Neural cell (in vitro differentiated cells): ENCODE data around the gene CPT2. TPM values are rescaled to one million over a fixed set of nuclear protein-coding genes. Genes with fewer than 3 reads are reported as not detected.

Experiments
- H2AFZ ChIP-seq: fragments of 200-600, 300-800 bp; sonication (generic), shearing (Covaris generic); 2 replicates; pipeline ENCODE4 v1.6.0; 2014; ENCODE audit warnings: low read depth, mild to moderate bottlenecking, antibody characterized with exemption, low read length, moderate library complexity
- H3F3A ChIP-seq: fragments of 200-600 bp; shearing (Covaris generic); 2 replicates; pipeline ENCODE4 v1.6.1; 2016; ENCODE audit warnings: mild to moderate bottlenecking, moderate library complexity, mixed read lengths, antibody characterized with exemption, low read length; ENCODE audit not compliant: insufficient read depth, poor library complexity, severe bottlenecking
- H3K27ac ChIP-seq: fragments of 200-600, 300-800 bp; sonication (generic), shearing (Covaris generic); 2 replicates; pipeline ENCODE4 v1.5.1; 2014; ENCODE audit warnings: mild to moderate bottlenecking, low read length, moderate library complexity
- H3K27me3 ChIP-seq: fragments of 300-800, 200-600 bp; sonication (generic), shearing (Covaris generic); 2 replicates; pipeline ENCODE4 v1.6.0; 2014; ENCODE audit warnings: mild to moderate bottlenecking, low read depth, low read length, moderate library complexity; ENCODE audit not compliant: insufficient read depth
- H3K36me3 ChIP-seq: fragments of 300-800, 200-600 bp; sonication (generic), shearing (Covaris generic); 2 replicates; pipeline ENCODE4 v1.5.1; 2014; ENCODE audit warnings: mild to moderate bottlenecking, antibody characterized with exemption, low read length, moderate library complexity; ENCODE audit not compliant: insufficient read depth
- H3K4me2 ChIP-seq: fragments of 300-800, 200-600 bp; sonication (generic), shearing (Covaris generic); 2 replicates; pipeline ENCODE4 v1.6.0; 2014; ENCODE audit warnings: mild to moderate bottlenecking, low read length
- H3K4me3 ChIP-seq: fragments of 300-800, 200-600 bp; sonication (generic), shearing (Covaris generic); 2 replicates; pipeline ENCODE4 v1.5.1; 2014; ENCODE audit warnings: mild to moderate bottlenecking, low read length, moderate library complexity
- H3K79me2 ChIP-seq: fragments of 200-600 bp; shearing (Covaris generic); replicated peaks from 2 replicates; pipeline ENCODE4 v1.6.0; 2014; ENCODE audit warnings: mild to moderate bottlenecking, low read length, moderate library complexity; ENCODE audit not compliant: insufficient read depth
- H3K9ac ChIP-seq: fragments of 300-800, 200-600 bp; sonication (generic), shearing (Covaris generic); 2 replicates; pipeline ENCODE4 v1.6.1; 2016; ENCODE audit warnings: mild to moderate bottlenecking, low read length, mixed read lengths
- H3K9me2 ChIP-seq: fragments of 200-600 bp; shearing (Covaris generic); 2 replicates; pipeline ENCODE4 v1.6.1; 2016; ENCODE audit warnings: mild to moderate bottlenecking, low read length, mixed read lengths; ENCODE audit not compliant: insufficient read depth
- H3K9me3 ChIP-seq: fragments of 200-600, 300-800 bp; sonication (generic), shearing (Covaris generic); 2 replicates; pipeline ENCODE4 v1.6.1; 2016; ENCODE audit warnings: mild to moderate bottlenecking, mixed run types, low read length, moderate library complexity, mixed read lengths
- H4K20me1 ChIP-seq: fragments of 200-600 bp; shearing (Covaris generic); 2 replicates; pipeline ENCODE4 v1.6.1; 2016; ENCODE audit warnings: mild to moderate bottlenecking, mixed run types; ENCODE audit not compliant: insufficient read depth
- CTCF ChIP-seq: fragments of 450-650 bp; IDR thresholded peaks from 2 replicates; pipeline ENCODE4 v1.5.1; 2014; ENCODE audit warnings: antibody characterized with exemption, mild to moderate bottlenecking, moderate library complexity; ENCODE audit not compliant: poor library complexity, severe bottlenecking
- EP300 ChIP-seq: fragments of 450-650 bp; conservative IDR thresholded peaks from 2 replicates; pipeline ENCODE4 v1.6.1; 2014; ENCODE audit warnings: antibody characterized with exemption, mild to moderate bottlenecking, moderate library complexity; ENCODE audit not compliant: poor library complexity, severe bottlenecking
- EZH2 ChIP-seq: fragments of 200-600, 300-800 bp; shearing (Covaris generic), sonication (generic); IDR thresholded peaks from 2 replicates; pipeline ENCODE4 v1.6.1; 2014; ENCODE audit warnings: antibody characterized with exemption, low read length, borderline replicate concordance, mild to moderate bottlenecking; ENCODE audit not compliant: insufficient read depth, poor library complexity, severe bottlenecking
- MXI1 ChIP-seq: fragments of 450-650 bp; conservative IDR thresholded peaks from 2 replicates; pipeline ENCODE4 v1.6.1; 2014; ENCODE audit warnings: antibody characterized with exemption, mild to moderate bottlenecking; ENCODE audit not compliant: poor library complexity, severe bottlenecking
- POLR2AphosphoS5 ChIP-seq: IDR thresholded peaks from 2 replicates; pipeline ENCODE4 v1.6.1; 2012
- RAD21 ChIP-seq: fragments of 450-650 bp; conservative IDR thresholded peaks from 2 replicates; pipeline ENCODE4 v1.6.1; 2014; ENCODE audit warnings: antibody characterized with exemption, mild to moderate bottlenecking, moderate library complexity
- REST ChIP-seq: IDR thresholded peaks from 2 replicates; pipeline ENCODE4 v1.6.1; 2012; ENCODE audit warnings: borderline replicate concordance
- SMC3 ChIP-seq: fragments of 450-650 bp; conservative IDR thresholded peaks from 2 replicates; pipeline ENCODE4 v1.6.1; 2014; ENCODE audit warnings: antibody characterized with exemption, mild to moderate bottlenecking, moderate library complexity; ENCODE audit not compliant: poor library complexity
- TAF1 ChIP-seq: IDR thresholded peaks from 2 replicates; pipeline ENCODE4 v1.6.1; 2012; ENCODE audit warnings: low read depth
- polyA plus RNA-seq: library from polyadenylated mRNA; depleted of rRNA; stranded (reverse); fragments of >200 nt; gene quantifications from 2 replicates; pipeline ENCODE4 v1.2.3, GENCODE V29; 2014

Gene CPT2
- polyA plus RNA-seq, 1 donor from 2014 or later = 5.3 TPM

GRCh38 chr1:53188099-53188498 lies 8.5 kb upstream of the CPT2 start:
- Histone ChIP-seq H3K4me2 (no peak overlapping the region), H4K20me1 (no peaks in the 10 kb centered on the region), H3K9ac (no peak overlapping the region), H3K4me3 (no peak overlapping the region), H3K9me3 (no peaks in the 10 kb centered on the region), H3K27ac (no peak overlapping the region), H3K79me2 (no peaks in the 10 kb centered on the region), H3K9me2 (no peaks in the 10 kb centered on the region), H3K27me3 (no peaks in the 10 kb centered on the region), H2AFZ (no peak overlapping the region), H3K36me3 (no peaks in the 10 kb centered on the region), H3F3A (no peaks in the 10 kb centered on the region)
- no peak for TF ChIP-seq SMC3
- no peak for TF ChIP-seq RAD21
- TF ChIP-seq REST = no peak
- TF ChIP-seq TAF1 = no peak
- no peak for TF ChIP-seq EP300
- TF ChIP-seq EZH2 = no peak
- no peak for TF ChIP-seq CTCF
- no peak for TF ChIP-seq MXI1
- no peak for TF ChIP-seq POLR2AphosphoS5

GRCh38 chr1:53189061-53189460 lies 7.6 kb upstream of the CPT2 start:
- TF ChIP-seq RAD21 (no peak), EP300 (no peak), EZH2 (no peak), CTCF (no peak), POLR2AphosphoS5 (no peak), MXI1 (no peak)
- no peak overlapping the region for H3K9ac ChIP-seq

More at GRCh38 chr1:53189061-53189460, 7.6 kb upstream of the CPT2 start:
- Histone ChIP-seq H2AFZ (no peak overlapping the region), H3K9me3 (no peaks in the 10 kb centered on the region), H3K4me3 (no peak overlapping the region), H4K20me1 (no peaks in the 10 kb centered on the region), H3K27ac (no peak overlapping the region), H3K9me2 (no peaks in the 10 kb centered on the region), H3K27me3 (no peaks in the 10 kb centered on the region), H3F3A (no peaks in the 10 kb centered on the region), H3K4me2 (no peak overlapping the region), H3K79me2 (no peaks in the 10 kb centered on the region), H3K36me3 (no peaks in the 10 kb centered on the region)
